WTC11 (cell line): Measurements from ENCODE around the gene PCID2.

Experiments used
- ATF6 ChIP-seq: sonication (generic); formaldehyde crosslinking; IDR thresholded peaks from 2 replicates; pipeline ENCODE4 v1.8.1; 2023; ENCODE audit warnings: mild to moderate bottlenecking, missing genetic modification reagents
- CTCF ChIP-seq: fragments of 200-600 bp; IDR thresholded peaks from 2 replicates; pipeline ENCODE4 v1.8.0; 2022; ENCODE audit warnings: antibody characterized with exemption
- SMAD3 ChIP-seq: sonication (generic); formaldehyde crosslinking; IDR thresholded peaks from 2 replicates; pipeline ENCODE4 v1.8.0; 2022; ENCODE audit warnings: missing genetic modification reagents, mild to moderate bottlenecking, borderline replicate concordance
- TP53 ChIP-seq: sonication (generic); formaldehyde crosslinking; IDR thresholded peaks from 2 replicates; pipeline ENCODE4 v1.8.1; 2023; ENCODE audit warnings: mild to moderate bottlenecking, missing genetic modification reagents

GRCh38 chr13:113202912-113203311 lies 5.6 kb downstream of the PCID2 start:
- no peak for TF ChIP-seq CTCF
- TF ChIP-seq SMAD3 = no peak
- no peak for TF ChIP-seq TP53 (CRISPR knock-in tag)
- no peak for TF ChIP-seq ATF6 (CRISPR knock-in tag)
